GM13977 (cell line): ENCODE data around the gene PPP1R1A.

Experiments
- DNase-seq: peaks from one replicate; pipeline ENCODE4 v3.0.0; 2012; ENCODE audit warnings: low spot score
- in situ Hi-C: fragments of 300-500 bp; cut with MboI; formaldehyde crosslinking; loops from one replicate; pipeline ENCODE4 v1.12.0; 2022; ENCODE audit warnings: low sequenced_read_pairs, low pct_unique_long_range_greater_than_20kb, mixed read lengths, inconsistent platforms; ENCODE audit not compliant: unreplicated experiment
- TF ChIP-seq, protein P1 (sequence below): IDR thresholded peaks from 2 replicates; pipeline ENCODE4 v1.5.1; 2012; ENCODE audit warnings: mild to moderate bottlenecking, control low read depth; ENCODE audit not compliant: insufficient read depth; ENCODE audit errors: extremely low read depth, missing control alignments

PPP1R1A gene

DNA sequence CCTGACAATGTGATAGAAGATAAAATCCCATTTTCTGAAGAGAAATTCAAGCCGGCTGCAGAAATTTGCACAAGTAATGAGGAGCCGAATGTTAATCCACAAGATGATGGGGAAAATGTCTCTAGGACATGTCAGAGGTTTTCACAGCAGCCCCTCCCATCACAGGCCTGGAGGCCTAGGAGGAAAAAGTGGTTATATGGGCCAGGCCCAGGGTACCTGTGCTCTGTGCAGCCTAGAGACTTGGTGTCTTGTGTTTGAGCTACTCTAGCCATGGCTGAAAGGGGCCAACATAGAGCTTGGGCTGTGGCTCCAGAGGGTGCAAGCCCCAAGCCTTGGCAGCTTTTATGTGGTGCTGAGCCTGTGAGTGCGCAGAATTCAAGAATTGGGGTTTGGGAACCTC is 38.8 kb upstream of the PPP1R1A start:
- TF ChIP-seq, protein P1, sequence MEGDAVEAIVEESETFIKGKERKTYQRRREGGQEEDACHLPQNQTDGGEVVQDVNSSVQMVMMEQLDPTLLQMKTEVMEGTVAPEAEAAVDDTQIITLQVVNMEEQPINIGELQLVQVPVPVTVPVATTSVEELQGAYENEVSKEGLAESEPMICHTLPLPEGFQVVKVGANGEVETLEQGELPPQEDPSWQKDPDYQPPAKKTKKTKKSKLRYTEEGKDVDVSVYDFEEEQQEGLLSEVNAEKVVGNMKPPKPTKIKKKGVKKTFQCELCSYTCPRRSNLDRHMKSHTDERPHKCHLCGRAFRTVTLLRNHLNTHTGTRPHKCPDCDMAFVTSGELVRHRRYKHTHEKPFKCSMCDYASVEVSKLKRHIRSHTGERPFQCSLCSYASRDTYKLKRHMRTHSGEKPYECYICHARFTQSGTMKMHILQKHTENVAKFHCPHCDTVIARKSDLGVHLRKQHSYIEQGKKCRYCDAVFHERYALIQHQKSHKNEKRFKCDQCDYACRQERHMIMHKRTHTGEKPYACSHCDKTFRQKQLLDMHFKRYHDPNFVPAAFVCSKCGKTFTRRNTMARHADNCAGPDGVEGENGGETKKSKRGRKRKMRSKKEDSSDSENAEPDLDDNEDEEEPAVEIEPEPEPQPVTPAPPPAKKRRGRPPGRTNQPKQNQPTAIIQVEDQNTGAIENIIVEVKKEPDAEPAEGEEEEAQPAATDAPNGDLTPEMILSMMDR: no peak
- in situ Hi-C loops: no loop called here
- DNase-seq: no peak

DNA sequence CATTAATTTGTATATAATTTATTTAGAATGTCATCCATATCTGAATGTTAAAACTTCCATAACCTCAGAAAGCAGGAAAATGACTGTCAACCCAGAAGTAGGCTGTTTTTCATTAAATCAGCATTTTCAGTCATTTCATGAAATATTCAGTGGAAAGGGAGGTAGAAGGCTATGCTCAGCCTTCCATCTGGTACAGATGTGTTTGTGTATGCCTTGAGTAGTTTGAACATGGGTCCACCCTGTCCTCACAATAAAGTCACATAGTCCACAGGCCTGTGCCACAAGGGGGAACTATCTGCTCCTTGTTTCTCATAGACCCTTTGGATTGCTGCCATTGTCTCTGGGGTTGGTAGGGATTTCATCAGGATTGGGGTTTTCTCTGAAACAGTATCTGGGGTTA is 37.1 kb upstream of the PPP1R1A start:
- DNase-seq: no peak
- TF ChIP-seq, protein P1: no peak
- in situ Hi-C loops: no loop called here

DNA sequence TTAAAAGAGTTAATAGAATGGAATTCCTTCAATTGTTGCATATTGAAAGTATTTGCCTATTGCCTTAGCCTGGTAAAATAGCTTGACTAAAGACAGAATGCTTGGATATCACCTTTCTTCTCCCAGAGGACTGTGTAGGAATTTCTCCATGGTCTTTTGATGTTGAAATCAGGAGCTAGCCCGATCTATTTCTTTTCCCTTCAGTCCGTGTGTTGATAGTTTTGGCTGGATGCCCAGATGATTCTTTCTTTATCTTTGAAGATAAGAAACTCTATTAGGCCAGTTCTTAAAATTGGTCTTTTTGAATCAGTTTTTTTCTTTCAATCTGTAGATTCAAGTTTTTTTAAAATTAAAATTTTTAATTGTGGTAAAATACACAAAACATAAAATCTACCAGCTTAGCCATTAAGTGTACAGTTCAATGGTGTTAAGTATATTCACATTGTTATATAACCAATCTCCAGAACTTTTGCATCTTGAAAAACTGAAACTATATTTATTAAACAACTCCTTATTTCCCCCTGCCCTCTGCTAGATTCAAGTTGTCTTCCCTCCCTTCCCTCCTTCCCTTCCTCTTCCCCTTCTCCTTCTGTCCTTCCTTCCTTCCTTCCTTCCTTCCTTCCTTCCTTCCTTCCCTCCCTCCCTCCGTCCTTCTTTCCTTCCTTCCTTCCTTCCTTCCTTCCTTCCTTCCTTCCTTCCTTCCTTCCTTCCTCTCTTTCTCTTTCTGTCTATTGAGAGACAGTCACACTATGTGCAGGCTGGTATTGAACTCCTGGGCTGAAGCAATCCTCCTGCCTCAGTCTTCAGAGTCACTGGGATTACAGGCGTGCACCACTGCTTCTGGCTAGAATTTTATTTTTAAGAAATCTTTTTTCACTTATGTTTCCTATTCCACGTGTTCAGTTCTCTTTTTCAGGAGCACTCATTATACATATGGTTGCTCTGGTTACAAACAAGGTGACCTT is 36.1 kb upstream of the PPP1R1A start:
- DNase-seq: no peak
- TF ChIP-seq, protein P1: no peak
- in situ Hi-C loops: no loop called here

DNA sequence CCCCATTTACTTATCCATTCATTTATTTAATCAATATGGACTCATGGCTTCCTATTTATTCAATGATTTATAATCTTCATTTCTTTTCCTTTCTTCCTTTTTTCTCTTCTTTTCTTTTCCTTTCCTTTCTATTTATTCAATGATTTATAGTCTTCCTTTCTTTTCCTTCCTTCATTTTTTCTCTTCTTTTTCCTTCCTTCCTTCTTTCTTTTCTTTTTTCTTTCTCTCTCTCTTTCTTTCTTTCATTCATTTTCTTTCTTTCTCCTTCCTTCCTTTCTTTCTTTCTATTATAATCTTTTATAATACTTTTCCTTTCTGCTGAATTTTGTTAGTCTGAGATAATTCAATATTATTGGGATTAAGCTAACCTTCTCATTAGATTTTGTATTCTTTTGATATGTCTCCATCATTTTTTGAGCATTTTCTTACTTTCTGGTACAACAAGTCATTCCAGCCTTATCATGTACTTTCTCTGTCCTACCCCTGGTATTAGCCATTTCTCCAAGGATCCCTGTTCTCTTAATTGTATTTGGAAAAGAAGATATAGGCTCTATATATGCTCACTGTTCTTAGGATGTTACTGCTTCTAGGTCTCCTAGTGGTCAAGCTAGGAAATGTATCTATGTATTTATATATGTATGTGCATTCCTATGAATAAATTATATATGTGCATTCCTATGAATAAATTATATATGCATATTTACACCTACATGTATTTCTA is 34.2 kb upstream of the PPP1R1A start:
- in situ Hi-C loops: no loop called here
- TF ChIP-seq, protein P1: no peak
- no peak for DNase-seq

DNA sequence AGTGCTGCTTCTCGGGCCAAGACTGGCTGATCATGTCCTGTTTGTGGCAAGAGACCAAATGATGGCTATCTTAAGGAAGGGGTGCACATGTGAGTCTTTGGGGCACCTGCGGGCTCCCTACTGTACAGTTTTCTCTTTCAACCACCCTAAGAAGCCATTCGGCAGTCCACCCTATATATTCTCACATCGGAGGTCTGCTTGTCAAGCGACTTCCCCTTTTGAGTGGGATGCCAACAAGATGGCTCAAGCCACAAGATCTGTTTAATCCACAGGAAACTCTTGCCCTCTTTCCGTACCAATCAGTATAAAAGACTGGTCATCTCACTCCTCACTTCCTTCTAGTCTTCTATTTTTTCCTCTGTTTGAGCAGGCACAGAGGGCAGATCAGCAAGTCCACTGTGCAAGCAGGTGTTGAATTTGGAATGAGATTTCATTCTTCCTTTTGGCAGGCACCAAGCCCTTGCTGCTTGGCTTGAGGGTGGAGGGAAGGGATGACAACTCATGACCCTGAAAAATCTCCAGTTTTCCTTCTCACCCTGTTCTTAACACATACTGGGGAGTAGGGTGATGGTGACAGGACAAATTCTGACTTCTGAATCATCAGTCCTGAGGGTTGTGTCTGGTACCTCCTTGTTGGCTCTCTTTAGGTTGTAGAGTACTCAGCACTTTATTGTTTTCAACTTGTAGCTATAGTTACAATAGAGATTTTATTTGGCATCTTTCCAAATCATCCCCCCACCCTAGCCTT is 28.6 kb upstream of the PPP1R1A start:
- DNase-seq: no peak
- in situ Hi-C loops: no loop called here
- TF ChIP-seq, protein P1: no peak

DNA sequence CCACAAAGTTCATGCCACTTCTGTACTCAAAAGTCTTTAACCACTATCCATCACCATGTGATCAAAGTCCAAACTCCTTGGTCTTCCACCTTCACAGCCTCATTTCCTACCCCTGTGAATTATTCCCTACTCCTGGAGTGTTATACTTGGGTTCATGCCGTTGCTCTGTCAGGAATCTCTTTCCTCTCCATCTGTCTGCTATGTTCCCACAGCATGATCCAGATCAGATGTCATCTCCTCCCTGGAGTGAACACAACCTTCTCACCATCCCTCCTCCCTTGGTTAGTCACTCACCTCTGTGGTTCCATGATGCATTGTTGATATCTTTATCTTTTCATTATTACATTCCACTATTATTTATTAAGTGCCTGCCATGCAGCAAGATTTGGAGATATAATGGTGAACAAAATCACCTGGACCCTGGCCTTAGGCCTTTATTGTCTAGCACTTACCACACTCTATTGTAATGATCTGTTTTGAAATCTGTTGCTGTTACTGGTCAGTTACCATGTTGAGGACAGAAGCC is 23.8 kb upstream of the PPP1R1A start:
- DNase-seq: no peak
- TF ChIP-seq, protein P1: no peak

More for the DNA sequence above, 23.8 kb upstream of the PPP1R1A start:
- in situ Hi-C loops: no loop called here
